GM12864 (cell line): Measurements from ENCODE around the gene PPP1R9B.

Source experiments
- DNase-seq: peaks from one replicate; pipeline ENCODE4 v3.0.0-alpha.2; 2011; ENCODE audit warnings: low read depth
- H3K4me3 ChIP-seq: 2 replicates; pipeline ENCODE4 v1.5.1; 2011; ENCODE audit warnings: mild to moderate bottlenecking, low read depth, low read length, control low read depth
- TF ChIP-seq, protein P1 (sequence below): IDR thresholded peaks from 2 replicates; pipeline ENCODE4 v1.5.1; 2011; ENCODE audit warnings: low read depth, mild to moderate bottlenecking, moderate library complexity, low read length, control low read depth, inconsistent platforms; ENCODE audit errors: missing control alignments

PPP1R9B gene

DNA sequence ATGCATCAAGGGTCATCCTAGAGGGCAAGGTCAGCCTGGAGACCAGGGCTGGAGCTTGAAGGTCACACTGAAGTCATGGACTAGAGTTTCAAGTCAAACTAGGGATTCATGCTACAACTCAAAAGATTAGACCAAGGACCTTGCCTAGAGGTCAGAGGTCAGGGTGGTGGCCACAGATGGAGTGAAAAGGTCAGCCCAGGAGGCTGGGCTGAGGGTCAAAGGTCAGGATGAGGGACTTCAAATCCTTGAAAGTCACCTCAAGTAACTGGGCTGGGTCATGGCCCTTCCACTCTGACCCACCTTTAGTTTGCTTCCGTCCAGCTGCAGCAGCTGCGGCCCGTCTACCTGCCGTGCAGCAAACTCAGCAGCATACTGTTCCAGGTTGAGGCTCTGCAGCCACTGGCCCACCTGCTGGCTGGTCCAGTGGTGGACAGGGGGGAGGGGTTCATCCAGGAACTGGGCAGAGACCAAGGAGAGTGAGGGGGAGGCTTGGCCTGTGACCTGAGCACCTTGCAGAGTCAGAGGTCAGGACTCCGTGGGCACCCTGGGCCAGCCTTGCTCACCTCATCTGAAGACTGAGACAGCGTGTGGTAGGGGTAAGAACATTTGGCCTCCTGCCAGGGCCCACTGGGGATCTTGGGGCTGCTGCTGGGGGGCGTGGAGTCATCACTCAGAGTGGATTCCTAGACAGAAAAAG is 36.7 kb downstream of the PPP1R9B start:
- no peak overlapping the region for H3K4me3 ChIP-seq
- DNase-seq = no peak
- TF ChIP-seq, protein P1, sequence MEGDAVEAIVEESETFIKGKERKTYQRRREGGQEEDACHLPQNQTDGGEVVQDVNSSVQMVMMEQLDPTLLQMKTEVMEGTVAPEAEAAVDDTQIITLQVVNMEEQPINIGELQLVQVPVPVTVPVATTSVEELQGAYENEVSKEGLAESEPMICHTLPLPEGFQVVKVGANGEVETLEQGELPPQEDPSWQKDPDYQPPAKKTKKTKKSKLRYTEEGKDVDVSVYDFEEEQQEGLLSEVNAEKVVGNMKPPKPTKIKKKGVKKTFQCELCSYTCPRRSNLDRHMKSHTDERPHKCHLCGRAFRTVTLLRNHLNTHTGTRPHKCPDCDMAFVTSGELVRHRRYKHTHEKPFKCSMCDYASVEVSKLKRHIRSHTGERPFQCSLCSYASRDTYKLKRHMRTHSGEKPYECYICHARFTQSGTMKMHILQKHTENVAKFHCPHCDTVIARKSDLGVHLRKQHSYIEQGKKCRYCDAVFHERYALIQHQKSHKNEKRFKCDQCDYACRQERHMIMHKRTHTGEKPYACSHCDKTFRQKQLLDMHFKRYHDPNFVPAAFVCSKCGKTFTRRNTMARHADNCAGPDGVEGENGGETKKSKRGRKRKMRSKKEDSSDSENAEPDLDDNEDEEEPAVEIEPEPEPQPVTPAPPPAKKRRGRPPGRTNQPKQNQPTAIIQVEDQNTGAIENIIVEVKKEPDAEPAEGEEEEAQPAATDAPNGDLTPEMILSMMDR = no peak

DNA sequence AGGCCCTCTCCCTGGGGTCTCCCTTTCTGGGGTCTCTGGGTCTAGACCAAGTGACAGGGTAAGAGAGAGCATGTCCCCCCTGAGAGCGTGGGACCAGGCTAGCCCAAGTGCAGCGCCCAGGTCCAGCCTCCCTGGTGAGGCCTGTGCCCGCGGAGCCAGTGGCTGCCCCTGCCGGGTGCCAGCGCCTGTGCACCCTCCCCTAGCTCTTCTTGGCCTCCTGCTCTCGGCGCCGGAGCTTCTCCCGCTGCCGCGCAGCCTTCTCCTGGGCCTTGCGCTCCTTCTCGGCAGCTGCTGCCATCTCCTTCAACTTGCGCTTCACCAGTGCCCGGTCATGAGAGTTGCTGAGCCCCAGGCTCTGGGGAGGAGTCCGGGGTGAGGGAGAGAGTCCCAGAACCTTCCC is 37.8 kb downstream of the PPP1R9B start:
- no peak for DNase-seq
- TF ChIP-seq, protein P1 = no peak
- no peak overlapping the region for H3K4me3 ChIP-seq

DNA sequence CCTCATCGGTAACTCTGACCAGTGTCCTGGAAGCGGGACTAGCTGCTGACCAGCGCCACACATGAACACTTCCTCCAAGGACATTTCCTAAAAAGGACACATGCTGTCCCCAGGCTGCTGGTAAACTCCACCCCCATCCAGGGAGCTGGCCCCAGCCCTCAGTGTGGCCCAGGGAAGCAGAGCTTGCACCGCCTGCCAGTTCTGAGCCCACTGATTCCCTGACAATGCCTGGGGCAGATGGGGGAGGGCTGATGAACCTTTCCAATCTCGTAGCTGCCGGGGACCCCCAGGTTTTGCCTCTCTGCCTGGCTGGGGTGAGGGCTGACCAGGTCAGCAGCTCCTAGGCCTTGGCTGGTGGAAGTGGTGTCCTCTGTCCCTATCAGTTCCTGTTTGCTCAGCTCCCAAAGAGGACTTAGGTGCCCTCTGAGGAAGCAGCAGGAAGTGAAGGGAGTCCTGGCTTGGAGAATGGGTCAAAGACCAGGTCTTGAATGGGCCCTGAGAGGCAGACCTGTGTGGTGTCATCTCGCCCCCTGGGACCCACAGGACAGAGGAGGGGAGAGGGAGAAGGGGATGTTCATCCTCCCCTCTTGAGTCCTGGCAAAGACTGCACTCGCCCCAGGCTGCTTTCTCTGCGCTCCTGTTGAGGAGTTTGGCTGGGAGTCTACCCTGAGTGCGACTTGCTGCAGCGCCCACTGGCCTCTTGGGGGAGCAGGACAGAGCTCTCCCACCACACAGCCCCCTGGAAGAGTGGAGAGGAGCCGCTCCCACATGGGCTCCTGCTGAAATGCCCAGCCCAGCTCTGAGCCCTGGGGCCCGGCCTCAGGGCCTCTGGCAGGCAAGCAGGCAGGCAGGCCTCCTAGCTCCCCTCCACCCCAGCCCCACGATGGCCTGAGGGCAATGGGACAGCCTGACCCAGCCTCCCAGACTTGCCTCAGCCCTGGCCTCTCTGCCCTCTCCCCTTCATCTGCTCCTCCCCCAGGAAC is 38.5 kb downstream of the PPP1R9B start:
- TF ChIP-seq, protein P1 = no peak
- DNase-seq = no peak
- H3K4me3 ChIP-seq = no peak overlapping the region

DNA sequence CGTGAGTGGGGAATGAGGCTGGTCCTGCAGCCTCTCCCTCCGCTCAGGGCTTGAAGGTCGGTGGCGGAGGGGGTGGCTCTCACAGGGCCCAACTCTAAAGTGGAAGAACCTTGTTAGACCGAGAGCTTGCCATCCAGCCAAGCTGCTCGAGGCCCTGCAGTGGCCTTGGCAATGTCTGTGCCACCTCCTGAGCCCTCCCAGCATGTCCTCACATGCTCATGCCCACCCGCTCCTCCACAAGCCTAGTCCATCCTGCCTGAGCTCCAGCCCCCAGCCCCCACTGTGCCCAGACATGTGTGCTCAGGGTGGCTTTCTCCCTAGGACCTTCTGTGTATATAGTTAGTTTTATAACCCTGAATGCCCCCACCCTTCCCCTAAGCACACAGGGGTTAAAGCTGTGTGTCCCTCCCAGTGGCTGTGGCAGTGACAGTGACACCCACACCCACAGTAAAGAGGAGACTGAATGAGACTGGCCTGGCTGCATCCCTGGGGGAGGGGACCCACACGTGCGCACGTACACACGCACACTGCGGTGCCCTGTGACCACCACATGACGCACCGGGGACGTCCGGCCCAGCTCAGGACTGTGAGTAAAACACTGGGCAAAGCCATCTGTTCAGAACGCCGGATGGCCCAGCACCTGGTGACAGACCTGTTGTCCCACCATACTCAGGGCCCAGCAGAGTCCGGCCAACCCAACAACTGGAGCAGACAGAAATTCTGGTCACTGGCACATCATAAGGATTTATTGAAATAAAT is 39.7 kb downstream of the PPP1R9B start:
- no peak for DNase-seq

DNA sequence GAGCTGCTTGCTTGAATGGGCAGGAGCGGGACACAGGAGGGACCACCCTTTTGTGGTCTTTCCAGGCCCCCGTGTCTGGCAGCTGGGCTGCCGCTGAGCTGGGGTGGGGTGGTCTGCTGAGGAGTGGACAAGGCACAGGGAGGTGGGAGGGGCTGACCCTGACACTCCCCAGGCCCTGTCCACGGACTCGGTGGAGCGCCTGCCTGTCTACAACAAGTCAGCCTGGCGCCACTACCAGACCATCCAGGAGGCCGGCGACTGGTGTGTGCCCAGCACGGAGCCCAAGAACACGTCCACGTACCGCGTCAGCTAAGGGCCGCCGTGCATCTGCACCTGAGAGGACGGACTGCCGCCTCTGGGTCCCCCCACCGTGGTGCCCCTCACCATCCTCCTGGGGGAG is 40.7 kb downstream of the PPP1R9B start:
- no peak overlapping the region for H3K4me3 ChIP-seq
- no peak for DNase-seq
- TF ChIP-seq, protein P1 = no peak

More for the DNA sequence above, 39.7 kb downstream of the PPP1R9B start:
- no peak overlapping the region for H3K4me3 ChIP-seq
- TF ChIP-seq, protein P1 = no peak

DNA sequence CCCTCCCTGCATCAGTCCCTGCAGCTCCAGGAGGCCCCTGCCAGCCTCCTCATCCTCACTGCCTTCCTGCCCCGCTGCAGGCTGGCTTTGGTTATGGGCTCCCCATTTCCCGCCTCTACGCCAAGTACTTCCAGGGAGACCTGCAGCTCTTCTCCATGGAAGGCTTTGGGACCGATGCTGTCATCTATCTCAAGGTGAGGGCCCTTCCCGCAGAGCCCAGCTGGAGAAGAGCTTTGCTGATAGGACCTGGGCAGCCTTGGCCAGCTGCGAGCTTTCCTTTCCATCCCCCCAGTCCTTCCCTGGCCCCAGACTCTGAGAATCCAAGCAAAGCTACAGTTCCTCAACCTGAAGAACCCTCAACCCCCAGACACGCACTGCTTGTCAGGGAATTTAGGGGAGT is 41.3 kb downstream of the PPP1R9B start:
- TF ChIP-seq, protein P1 = no peak
- no peak for DNase-seq
- H3K4me3 ChIP-seq = no peak overlapping the region
